Muscle layer of colon (tissue), 2 donors: ENCODE measurements around the gene AMHR2.

Experiments used
- H3K27ac ChIP-seq: one replicate; pipeline ENCODE4 v1.7.0; 2013; ENCODE audit warnings: low read depth, mild to moderate bottlenecking, low read length, moderate library complexity
- H3K27me3 ChIP-seq, 2 donors: one replicate each; pipeline ENCODE4 v1.7.0; 2013; ENCODE audit warnings: low read length in 2 of 2, mild to moderate bottlenecking in 2 of 2; ENCODE audit not compliant: insufficient read depth in 2 of 2, control insufficient read depth in 1 of 2
- H3K36me3 ChIP-seq: one replicate; pipeline ENCODE4 v1.7.0; 2013; ENCODE audit warnings: mild to moderate bottlenecking, low read length; ENCODE audit not compliant: insufficient read depth
- H3K4me1 ChIP-seq: one replicate; pipeline ENCODE4 v1.7.0; 2013; ENCODE audit warnings: mild to moderate bottlenecking, low read length; ENCODE audit not compliant: insufficient read depth
- H3K4me3 ChIP-seq, 2 donors: one replicate each; pipeline ENCODE4 v1.7.0; 2013; ENCODE audit warnings: low read length in 2 of 2, low read depth in 1 of 2, mild to moderate bottlenecking in 1 of 2, moderate library complexity in 1 of 2
- H3K9ac ChIP-seq: one replicate; pipeline ENCODE4 v1.7.0; 2013; ENCODE audit warnings: low read length
- H3K9me3 ChIP-seq: one replicate; pipeline ENCODE4 v1.7.0; 2013; ENCODE audit warnings: mild to moderate bottlenecking, low read length
- donor health status: abdominal sarcoma.
- donor health status: Adenocarcinoma of cecum.

The AMHR2 gene

GRCh38 chr12:53472056-53472582, 48.5 kb downstream of the AMHR2 start:
- no peaks in the 10 kb centered on the region for H3K27me3 ChIP-seq
- no peak overlapping the region for H3K4me3 ChIP-seq
- peaks cover 95% of the 10 kb centered on the region for H3K36me3 ChIP-seq
- no peak overlapping the region for H3K9ac ChIP-seq
- H3K9me3 ChIP-seq: no peaks in the 10 kb centered on the region
- peaks cover 17% of the 10 kb centered on the region for H3K4me1 ChIP-seq
- H3K27ac ChIP-seq: no peak overlapping the region

- Histone ChIP-seq H3K9ac (no peak overlapping the region), H3K4me1 (peaks cover 17% of the 10 kb centered on the region), H3K36me3 (peaks cover 90% of the 10 kb centered on the region), H3K4me3 (no peak overlapping the region), H3K27me3 (no peaks in the 10 kb centered on the region), H3K27ac (no peak overlapping the region), H3K9me3 (no peaks in the 10 kb centered on the region)
Observed at GRCh38 chr12:53474077-53474476, 50.4 kb downstream of the AMHR2 start.

- H3K27ac ChIP-seq: no peak overlapping the region
- no peaks in the 10 kb centered on the region for H3K9me3 ChIP-seq
- H3K27me3 ChIP-seq: no peaks in the 10 kb centered on the region
- no peak overlapping the region for H3K4me3 ChIP-seq
- H3K4me1 ChIP-seq: peaks cover 17% of the 10 kb centered on the region
- no peak overlapping the region for H3K9ac ChIP-seq
- H3K36me3 ChIP-seq: peaks cover 89% of the 10 kb centered on the region
Observed at GRCh38 chr12:53474819-53475218, 51.2 kb downstream of the AMHR2 start.

- Histone ChIP-seq H3K4me1 (peaks cover 17% of the 10 kb centered on the region), H3K36me3 (peaks cover 85% of the 10 kb centered on the region), H3K4me3 (no peak overlapping the region), H3K9ac (no peak overlapping the region), H3K9me3 (no peaks in the 10 kb centered on the region), H3K27ac (no peak overlapping the region), H3K27me3 (no peaks in the 10 kb centered on the region)
Observed at GRCh38 chr12:53476769-53477209, 53.1 kb downstream of the AMHR2 start.

GRCh38 chr12:53478865-53479264, 55.2 kb downstream of the AMHR2 start:
- Histone ChIP-seq H3K27ac (no peak overlapping the region), H3K4me1 (peaks cover 14% of the 10 kb centered on the region)

GRCh38 chr12:53479331-53479730, 55.7 kb downstream of the AMHR2 start:
- H3K9me3 ChIP-seq: no peaks in the 10 kb centered on the region
- no peak overlapping the region for H3K27ac ChIP-seq
- no peak overlapping the region for H3K4me3 ChIP-seq
- H3K36me3 ChIP-seq: peaks cover 83% of the 10 kb centered on the region
- H3K9ac ChIP-seq: no peak overlapping the region
- H3K27me3 ChIP-seq: no peaks in the 10 kb centered on the region
- H3K4me1 ChIP-seq: peaks cover 14% of the 10 kb centered on the region

More at GRCh38 chr12:53478865-53479264, 55.2 kb downstream of the AMHR2 start:
- no peak overlapping the region for H3K4me3 ChIP-seq
- H3K27me3 ChIP-seq: no peaks in the 10 kb centered on the region
- H3K36me3 ChIP-seq: peaks cover 83% of the 10 kb centered on the region
- no peaks in the 10 kb centered on the region for H3K9me3 ChIP-seq
- no peak overlapping the region for H3K9ac ChIP-seq

GRCh38 chr12:53480491-53481442, 57.1 kb downstream of the AMHR2 start:
- H3K9ac ChIP-seq: no peak overlapping the region
- no peak overlapping the region for H3K4me3 ChIP-seq
- H3K36me3 ChIP-seq: peaks cover 82% of the 10 kb centered on the region
- H3K27me3 ChIP-seq: no peaks in the 10 kb centered on the region
- H3K27ac ChIP-seq: no peak overlapping the region
- no peaks in the 10 kb centered on the region for H3K9me3 ChIP-seq
- H3K4me1 ChIP-seq: peaks cover 3% of the 10 kb centered on the region
